GM12878 (cell line): ENCODE data around the gene FKBP2. TPM values are rescaled to one million over a fixed set of nuclear protein-coding genes. Genes with fewer than 3 reads are reported as not detected.
A peak's percentile ranks its signal among the peaks of the same experiment; 100 is the strongest.

Experiments used
- ATAC-seq: fragments of 200-7000 bp; cut with Tn5 transposase; 3 replicates; pipeline ENCODE4 v1.9.1; 2020; ENCODE audit warnings: mild to moderate bottlenecking, moderate library complexity
- BruUV-seq: library from RNA; stranded (reverse); fragments of 400-500 nt; replicated peaks from 2 replicates; lab custom pipeline; 2021; lab: Mats Ljungman, UMichigan
- CTCF ChIA-PET: fragments of 300-600 bp; sonication (Branson Sonifier 250); formaldehyde crosslinking; extraction: SDS; loops from one replicate; lab custom pipeline; 2021; ENCODE audit warnings: inconsistent platforms; lab: Yijun Ruan, JAX
- POLR2A ChIA-PET: fragments of 350-600 bp; formaldehyde crosslinking; extraction: SDS; loops from one replicate; lab custom pipeline; 2021; ENCODE audit warnings: inconsistent platforms; lab: Charles Lee
- RAD21 ChIA-PET: fragments of 300-600 bp; sonication (Branson Sonifier 250); formaldehyde crosslinking; loops from one replicate; lab custom pipeline; 2023; ENCODE audit warnings: antibody characterized with exemption; ENCODE audit not compliant: unreplicated experiment; lab: Charles Lee
- SMC1A ChIA-PET: fragments of 300-600 bp; sonication (Branson Sonifier 250); formaldehyde crosslinking; loops from one replicate; lab custom pipeline; 2023; ENCODE audit not compliant: unreplicated experiment, uncharacterized antibody; lab: Charles Lee
- DNase-seq: peaks from one replicate; pipeline ENCODE4 v3.0.0-alpha.2; 2011; ENCODE audit warnings: low read depth, low spot score
- FAIRE-seq: peaks from 3 replicates; lab custom pipeline; 2011; peaks lifted over from hg19 to GRCh38; lab: Jason Lieb, UNC
- H2AFZ ChIP-seq: 2 replicates; pipeline ENCODE4 v1.6.0; 2011; ENCODE audit warnings: low read depth, low read length, control low read depth; ENCODE audit not compliant: control insufficient read depth
- H3K27ac ChIP-seq: 2 replicates; pipeline ENCODE4 v1.5.1; 2011; ENCODE audit warnings: control low read depth; ENCODE audit not compliant: control insufficient read depth, insufficient read depth
- H3K27me3 ChIP-seq, 2 experiments: replicated peaks in 1 of 2; 2 replicates each; pipeline versions ENCODE4 v1.6.0 to v1.6.1; 2011; ENCODE audit warnings: low read length in 1 of 2; ENCODE audit not compliant: control insufficient read depth in 2 of 2, insufficient read depth in 2 of 2
- H3K36me3 ChIP-seq, 2 experiments: 2 replicates each; pipeline ENCODE4 v1.5.1; 2011; ENCODE audit warnings: low read length in 1 of 2; ENCODE audit not compliant: control insufficient read depth in 2 of 2, insufficient read depth in 2 of 2
- H3K4me1 ChIP-seq: 2 replicates; pipeline ENCODE4 v1.6.1; 2011; ENCODE audit warnings: mild to moderate bottlenecking, low read length, moderate library complexity, mixed read lengths; ENCODE audit not compliant: control insufficient read depth, insufficient read depth
- H3K4me2 ChIP-seq: 2 replicates; pipeline ENCODE4 v1.6.0; 2011; ENCODE audit warnings: control low read depth; ENCODE audit not compliant: control insufficient read depth, insufficient read depth
- H3K4me3 ChIP-seq: fragments of 200-600 bp; sonication (generic); 2 replicates; pipeline ENCODE4 v1.5.1; 2016
- H3K79me2 ChIP-seq: 2 replicates; pipeline ENCODE4 v1.6.0; 2011; ENCODE audit warnings: low read length; ENCODE audit not compliant: control insufficient read depth, insufficient read depth
- H3K9ac ChIP-seq: 2 replicates; pipeline ENCODE4 v1.8.0; 2011; ENCODE audit warnings: low read length, control low read depth, mixed read lengths; ENCODE audit not compliant: control insufficient read depth, insufficient read depth
- H3K9me3 ChIP-seq: replicated peaks from 3 replicates; pipeline ENCODE4 v1.5.1; 2011; ENCODE audit warnings: mild to moderate bottlenecking, low read length; ENCODE audit not compliant: control insufficient read depth, insufficient read depth
- H4K20me1 ChIP-seq: 2 replicates; pipeline ENCODE4 v1.6.0; 2011; ENCODE audit not compliant: control insufficient read depth, insufficient read depth
- ATF7 ChIP-seq: fragments of 450-650 bp; IDR thresholded peaks from 2 replicates; pipeline ENCODE4 v1.6.1; 2016; ENCODE audit warnings: low read depth, mild to moderate bottlenecking
- BACH1 ChIP-seq: fragments of 450-650 bp; IDR thresholded peaks from 2 replicates; pipeline ENCODE4 v1.6.1; 2017; ENCODE audit warnings: mild to moderate bottlenecking, borderline replicate concordance
- BHLHE40 ChIP-seq, 2 experiments: fragments of 450-650 bp in 1 of 2; IDR thresholded peaks; 2 replicates each; pipeline ENCODE4 v1.6.1; 2011 to 2017; ENCODE audit warnings: low read depth in 2 of 2, borderline replicate concordance in 1 of 2, improper control_type of control experiment in 1 of 2, low read length in 1 of 2, mild to moderate bottlenecking in 1 of 2
- DPF2 ChIP-seq: fragments of 450-650 bp; IDR thresholded peaks from 2 replicates; pipeline ENCODE4 v1.6.1; 2017; ENCODE audit warnings: mild to moderate bottlenecking
- EZH2 ChIP-seq: IDR thresholded peaks from 2 replicates; pipeline ENCODE4 v1.6.1; 2012; ENCODE audit warnings: low read depth, mild to moderate bottlenecking, control low read depth, inconsistent platforms, low read length, borderline replicate concordance; ENCODE audit not compliant: control insufficient read depth
- GATAD2B ChIP-seq: fragments of 450-650 bp; conservative IDR thresholded peaks from 2 replicates; pipeline ENCODE4 v1.6.1; 2017; ENCODE audit warnings: low read depth, mild to moderate bottlenecking, moderate library complexity
- IKZF1 ChIP-seq: fragments of 450-650 bp; conservative IDR thresholded peaks from 2 replicates; pipeline ENCODE4 v1.6.1; 2017; ENCODE audit warnings: antibody characterized with exemption, mild to moderate bottlenecking
- KAT2A ChIP-seq: conservative IDR thresholded peaks from 2 replicates; pipeline ENCODE4 v1.6.1; 2011; ENCODE audit warnings: low read depth, low read length; ENCODE audit not compliant: control insufficient read depth
- LARP7 ChIP-seq: fragments of 450-650 bp; IDR thresholded peaks from 2 replicates; pipeline ENCODE4 v1.6.1; 2017; ENCODE audit warnings: mild to moderate bottlenecking
- MEF2B ChIP-seq: fragments of 450-650 bp; IDR thresholded peaks from 2 replicates; pipeline ENCODE4 v1.6.1; 2018; ENCODE audit warnings: mild to moderate bottlenecking, moderate library complexity; ENCODE audit not compliant: partially characterized antibody, poor library complexity, severe bottlenecking
- NR2F1 ChIP-seq: fragments of 450-650 bp; conservative IDR thresholded peaks from 2 replicates; pipeline ENCODE4 v1.6.1; 2017; ENCODE audit warnings: mild to moderate bottlenecking
- POLR2AphosphoS2 ChIP-seq: IDR thresholded peaks from 2 replicates; pipeline ENCODE4 v1.6.1; 2011; ENCODE audit warnings: low read depth, mild to moderate bottlenecking, low read length, improper control_type of control experiment, moderate library complexity
- RB1 ChIP-seq: fragments of 450-650 bp; formaldehyde crosslinking; IDR thresholded peaks from 2 replicates; pipeline ENCODE4 v1.6.1; 2017; ENCODE audit warnings: mild to moderate bottlenecking, borderline replicate concordance
- SMARCA5 ChIP-seq: fragments of 450-650 bp; IDR thresholded peaks from 2 replicates; pipeline ENCODE4 v1.6.1; 2017; ENCODE audit warnings: mild to moderate bottlenecking
- SPI1 ChIP-seq: IDR thresholded peaks from 2 replicates; pipeline ENCODE4 v1.6.1; 2011; ENCODE audit warnings: low read depth, mild to moderate bottlenecking, low read length, moderate library complexity, borderline replicate concordance; ENCODE audit not compliant: insufficient read depth
- WGBS: methylation state at CpG from one replicate; pipeline ENCODE4 v1.1.6; 2016; ENCODE audit warnings: low lambda C conversion rate; ENCODE audit not compliant: insufficient replicate concordance, insufficient coverage; ENCODE audit errors: missing lambda C conversion rate; 5-methylcytosine and 5-hydroxymethylcytosine counted together
- in situ Hi-C: fragments of 300-500 bp; cut with MboI; formaldehyde crosslinking; loops from 9 replicates; pipeline ENCODE4 v1.14.3; 2018; ENCODE audit warnings: mixed read lengths
- intact Hi-C: fragments of 100-400 bp; cut with micrococcal nuclease; formaldehyde crosslinking; loops from one replicate; pipeline ENCODE4 v1.14.2; 2022; ENCODE audit not compliant: unreplicated experiment
- polyA plus RNA-seq, 11 experiments: library from polyadenylated mRNA; depleted of rRNA in 4 of 11; unstranded in 6 of 11; stranded (reverse) in 5 of 11; fragments of >200 nt; fragmentation: Nextera tagmentation in 4 of 11; fragmentation: Illumina TruSeq in 1 of 11; extraction: Ambion mirVana in 4 of 11; extraction: Trizol in 1 of 11; gene quantifications; 1 replicate in 1 of 11; 2 replicates in 10 of 11; pipeline versions ENCODE4 v1.2.1 to v1.2.3, GENCODE V29; 2011 to 2016; ENCODE audit warnings: inconsistent platforms in 2 of 11, missing spikeins in 2 of 11, low read depth in 1 of 11
- total RNA-seq, 4 experiments: library from RNA; depleted of rRNA in 3 of 4; stranded (reverse); fragments of >200 nt in 3 of 4; fragmentation: Illumina TruSeq in 1 of 4; extraction: Trizol in 1 of 4; gene quantifications; 2 replicates each; pipeline versions ENCODE4 v1.2.1 to v1.2.3, GENCODE V29; 2013 to 2021
- TF ChIP-seq, protein P1 (sequence below): fragments of 450-650 bp; IDR thresholded peaks from 2 replicates; pipeline ENCODE4 v1.6.1; 2017; ENCODE audit warnings: mild to moderate bottlenecking, moderate library complexity
- TF ChIP-seq, protein P2 (sequence below): fragments of 450-650 bp; conservative IDR thresholded peaks from 2 replicates; pipeline ENCODE4 v1.6.1; 2017; ENCODE audit warnings: mild to moderate bottlenecking, moderate library complexity

FKBP2 gene
- total and polyA plus RNA-seq, 10 of the 15 experiments (the other 5 are each of a cell fraction or from before 2014, with no cell fraction given) = 1.8 to 99.7 (median 39.5) TPM

DNA sequence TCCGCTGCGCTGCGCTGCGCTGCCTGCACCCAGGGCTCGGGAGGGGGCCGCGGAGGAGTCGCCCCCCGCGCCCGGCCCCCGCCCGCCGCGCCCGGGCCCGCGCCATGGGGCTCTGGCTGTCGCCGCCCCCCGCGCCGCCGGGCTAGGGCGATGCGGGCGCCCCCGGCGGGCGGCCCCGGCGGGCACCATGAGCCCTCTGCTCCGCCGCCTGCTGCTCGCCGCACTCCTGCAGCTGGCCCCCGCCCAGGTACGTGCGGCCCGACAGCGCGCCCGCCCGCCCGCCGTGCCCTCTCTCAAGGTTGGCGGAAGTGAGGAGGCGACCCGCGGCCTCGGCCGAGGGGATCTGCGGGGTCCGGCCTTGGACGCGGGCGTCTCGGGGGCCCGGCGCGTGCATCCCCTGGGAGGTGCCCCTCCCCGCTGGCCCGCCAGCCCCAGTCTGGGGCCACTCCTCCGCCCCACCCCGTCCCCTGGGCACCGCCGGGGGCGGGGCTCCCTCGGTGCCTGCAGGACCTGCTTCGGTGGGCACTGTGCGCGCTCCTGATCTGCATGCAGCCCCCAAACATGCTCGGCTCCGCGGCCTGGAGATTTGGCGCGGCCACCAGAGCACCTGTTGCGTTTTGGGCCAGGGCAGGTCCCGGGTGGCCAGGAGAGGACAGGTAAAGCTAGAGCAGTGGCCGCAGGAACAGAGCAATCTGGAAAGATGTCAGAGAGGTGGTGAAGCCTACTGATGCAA, 6.1 kb upstream of the FKBP2 start:
- Histone ChIP-seq H3K4me2 (peak overlapping the region; percentile 83), H3K27ac (0 out of 2 replicates have a peak overlapping the region, but pooled peaks have one; percentile 33), H3K9ac (peak overlapping the region; percentile 47), H3K9me3 (no peaks in the 10 kb centered on the region), H2AFZ (peak overlapping the region; percentile 29), H4K20me1 (no peaks in the 10 kb centered on the region), H3K79me2 (peaks cover 16% of the 10 kb centered on the region), H3K4me1 (peaks cover 50% of the 10 kb centered on the region), H3K27me3 (no peaks in the 10 kb centered on the region), H3K36me3 (peaks cover 0 to 5% of the 10 kb centered on the region in 2 experiments; a peak in 2 of 4 replicates), H3K4me3 (peak overlapping the region; percentile 97)
- CTCF ChIA-PET = interaction anchor here (0.7 kb wide), 1 partner anchor 30 kb away, joined by 3 read pairs; no protein-coding TSS in a partner anchor
- SMC1A ChIA-PET = no interaction called here
- in situ Hi-C loops = loop anchor here (25.0 kb wide), 1 partner anchor 1627 kb away; the partner anchor contains the start of genes CFL1, EFEMP2 and MUS81
- BruUV-seq = no TSS peak
- 0 out of 2 replicates have a peak, but pooled peaks have one; percentile 12 for TF ChIP-seq POLR2AphosphoS2
- peak; percentile 47 for TF ChIP-seq NR2F1
- peak in 1 of 2 experiments; percentile 83; a peak in 2 of 4 replicates for TF ChIP-seq BHLHE40 (IDR thresholded peaks at IDR 0.05; ENCODE audit: borderline replicate concordance in 1 of 2, low read depth in 2 of 2, low read length in 1 of 2)
- 0 out of 2 replicates have a peak, but pooled peaks have one; percentile 59 for TF ChIP-seq SMARCA5
- peak; percentile 62; the same call in 1 of the 2 replicates for TF ChIP-seq GATAD2B
- TF ChIP-seq, protein P1, sequence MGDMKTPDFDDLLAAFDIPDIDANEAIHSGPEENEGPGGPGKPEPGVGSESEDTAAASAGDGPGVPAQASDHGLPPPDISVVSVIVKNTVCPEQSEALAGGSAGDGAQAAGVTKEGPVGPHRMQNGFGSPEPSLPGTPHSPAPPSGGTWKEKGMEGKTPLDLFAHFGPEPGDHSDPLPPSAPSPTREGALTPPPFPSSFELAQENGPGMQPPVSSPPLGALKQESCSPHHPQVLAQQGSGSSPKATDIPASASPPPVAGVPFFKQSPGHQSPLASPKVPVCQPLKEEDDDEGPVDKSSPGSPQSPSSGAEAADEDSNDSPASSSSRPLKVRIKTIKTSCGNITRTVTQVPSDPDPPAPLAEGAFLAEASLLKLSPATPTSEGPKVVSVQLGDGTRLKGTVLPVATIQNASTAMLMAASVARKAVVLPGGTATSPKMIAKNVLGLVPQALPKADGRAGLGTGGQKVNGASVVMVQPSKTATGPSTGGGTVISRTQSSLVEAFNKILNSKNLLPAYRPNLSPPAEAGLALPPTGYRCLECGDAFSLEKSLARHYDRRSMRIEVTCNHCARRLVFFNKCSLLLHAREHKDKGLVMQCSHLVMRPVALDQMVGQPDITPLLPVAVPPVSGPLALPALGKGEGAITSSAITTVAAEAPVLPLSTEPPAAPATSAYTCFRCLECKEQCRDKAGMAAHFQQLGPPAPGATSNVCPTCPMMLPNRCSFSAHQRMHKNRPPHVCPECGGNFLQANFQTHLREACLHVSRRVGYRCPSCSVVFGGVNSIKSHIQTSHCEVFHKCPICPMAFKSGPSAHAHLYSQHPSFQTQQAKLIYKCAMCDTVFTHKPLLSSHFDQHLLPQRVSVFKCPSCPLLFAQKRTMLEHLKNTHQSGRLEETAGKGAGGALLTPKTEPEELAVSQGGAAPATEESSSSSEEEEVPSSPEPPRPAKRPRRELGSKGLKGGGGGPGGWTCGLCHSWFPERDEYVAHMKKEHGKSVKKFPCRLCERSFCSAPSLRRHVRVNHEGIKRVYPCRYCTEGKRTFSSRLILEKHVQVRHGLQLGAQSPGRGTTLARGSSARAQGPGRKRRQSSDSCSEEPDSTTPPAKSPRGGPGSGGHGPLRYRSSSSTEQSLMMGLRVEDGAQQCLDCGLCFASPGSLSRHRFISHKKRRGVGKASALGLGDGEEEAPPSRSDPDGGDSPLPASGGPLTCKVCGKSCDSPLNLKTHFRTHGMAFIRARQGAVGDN = 0 out of 2 replicates have a peak, but pooled peaks have one; percentile 27
- TF ChIP-seq DPF2 = peak; percentile 48
- TF ChIP-seq, protein P2, sequence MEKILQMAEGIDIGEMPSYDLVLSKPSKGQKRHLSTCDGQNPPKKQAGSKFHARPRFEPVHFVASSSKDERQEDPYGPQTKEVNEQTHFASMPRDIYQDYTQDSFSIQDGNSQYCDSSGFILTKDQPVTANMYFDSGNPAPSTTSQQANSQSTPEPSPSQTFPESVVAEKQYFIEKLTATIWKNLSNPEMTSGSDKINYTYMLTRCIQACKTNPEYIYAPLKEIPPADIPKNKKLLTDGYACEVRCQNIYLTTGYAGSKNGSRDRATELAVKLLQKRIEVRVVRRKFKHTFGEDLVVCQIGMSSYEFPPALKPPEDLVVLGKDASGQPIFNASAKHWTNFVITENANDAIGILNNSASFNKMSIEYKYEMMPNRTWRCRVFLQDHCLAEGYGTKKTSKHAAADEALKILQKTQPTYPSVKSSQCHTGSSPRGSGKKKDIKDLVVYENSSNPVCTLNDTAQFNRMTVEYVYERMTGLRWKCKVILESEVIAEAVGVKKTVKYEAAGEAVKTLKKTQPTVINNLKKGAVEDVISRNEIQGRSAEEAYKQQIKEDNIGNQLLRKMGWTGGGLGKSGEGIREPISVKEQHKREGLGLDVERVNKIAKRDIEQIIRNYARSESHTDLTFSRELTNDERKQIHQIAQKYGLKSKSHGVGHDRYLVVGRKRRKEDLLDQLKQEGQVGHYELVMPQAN = peak; percentile 78
- TF ChIP-seq EZH2 = no peak
- TF ChIP-seq IKZF1 = peak; percentile 40
- no peak for TF ChIP-seq ATF7
- no peak for TF ChIP-seq SPI1
- TF ChIP-seq BACH1 = 0 out of 2 replicates have a peak, but pooled peaks have one; percentile 55
- TF ChIP-seq LARP7 = peak; percentile 58; the same call in 1 of the 2 replicates
- TF ChIP-seq KAT2A = no peak
- TF ChIP-seq MEF2B = peak; percentile 73
- TF ChIP-seq RB1 = 0 out of 2 replicates have a peak, but pooled peaks have one; percentile 54
- intact Hi-C loops = no loop called here
- ATAC-seq (peak; percentile 60), DNase-seq (no peak), FAIRE-seq (no peak)
- POLR2A ChIA-PET = interaction anchor here (0.5 to 1.0 kb wide), 2 partner anchors 37 to 70 kb away, joined by 3 read pairs; no protein-coding TSS in a partner anchor
- WGBS = under 1% methylated on average over 30 of the region's 80 CpGs
- RAD21 ChIA-PET = interaction anchor here (1.0 kb wide), 1 partner anchor 10 kb away, joined by 3 read pairs; no protein-coding TSS in a partner anchor
